PC-3 (cell line): ENCODE results near the gene ALCAM. TPM values are rescaled to one million over a fixed set of nuclear protein-coding genes. Genes with fewer than 3 reads are reported as not detected.

Experiments used
- ATAC-seq: fragments of 200-7000 bp; cut with Tn5 transposase; 2 replicates; pipeline ENCODE4 v1.9.1; 2020; ENCODE audit warnings: mild to moderate bottlenecking, moderate library complexity
- BruUV-seq: library from RNA; stranded (reverse); fragments of 400-500 nt; replicated peaks from 2 replicates; lab custom pipeline; 2021; lab: Mats Ljungman, UMichigan
- CTCF ChIA-PET: fragments of 300-600 bp; sonication (Branson Sonifier 250); formaldehyde crosslinking; loops from one replicate; lab custom pipeline; 2022; ENCODE audit warnings: antibody characterized with exemption; lab: Charles Lee
- POLR2A ChIA-PET: fragments of 300-600 bp; sonication (Branson Sonifier 250); formaldehyde crosslinking; loops from one replicate; lab custom pipeline; 2022; ENCODE audit warnings: antibody characterized with exemption; ENCODE audit not compliant: unreplicated experiment; lab: Charles Lee
- DNase-seq: peaks from one replicate; pipeline ENCODE4 v3.0.0-alpha.2; 2015
- H2AFZ ChIP-seq: fragments of 300-600 bp; sonication (generic); 2 replicates; pipeline ENCODE4 v1.6.0; 2016; ENCODE audit warnings: antibody characterized with exemption, low read length
- H3F3A ChIP-seq: fragments of 300-600 bp; sonication (generic); one replicate; pipeline ENCODE4 v1.6.0; 2017; ENCODE audit warnings: antibody characterized with exemption, low read length, control low read depth, mild to moderate bottlenecking; ENCODE audit not compliant: unreplicated experiment
- H3K27ac ChIP-seq: fragments of 300-600 bp; sonication (generic); 2 replicates; pipeline ENCODE4 v1.5.1; 2016; ENCODE audit warnings: mild to moderate bottlenecking, low read length
- H3K27me3 ChIP-seq: fragments of 300-600 bp; sonication (generic); 2 replicates; pipeline ENCODE4 v1.6.1; 2016; ENCODE audit warnings: low read length, mixed read lengths
- H3K36me3 ChIP-seq: fragments of 300-600 bp; sonication (generic); 2 replicates; pipeline ENCODE4 v1.6.1; 2016; ENCODE audit warnings: low read depth, mixed run types, low read length, mixed read lengths
- H3K4me1 ChIP-seq: fragments of 300-600 bp; sonication (generic); 2 replicates; pipeline ENCODE4 v1.5.1; 2016; ENCODE audit warnings: low read length; ENCODE audit not compliant: insufficient read depth
- H3K4me2 ChIP-seq: fragments of 300-600 bp; sonication (generic); 2 replicates; pipeline ENCODE4 v1.6.0; 2016; ENCODE audit warnings: low read length
- H3K4me3 ChIP-seq: fragments of 300-600 bp; sonication (generic); 2 replicates; pipeline ENCODE4 v1.5.1; 2016; ENCODE audit warnings: mild to moderate bottlenecking, low read length, mixed read lengths
- H3K79me2 ChIP-seq: fragments of 300-600 bp; sonication (generic); 2 replicates; pipeline ENCODE4 v1.6.1; 2017; ENCODE audit warnings: low read length, mixed read lengths
- H3K9ac ChIP-seq: fragments of 300-600 bp; sonication (generic); 2 replicates; pipeline ENCODE4 v1.6.0; 2016; ENCODE audit warnings: mild to moderate bottlenecking, low read length
- H3K9me2 ChIP-seq: fragments of 300-600 bp; sonication (generic); replicated peaks from 2 replicates; pipeline ENCODE4 v1.6.1; 2016; ENCODE audit warnings: mixed run types, low read length, mixed read lengths
- H3K9me3 ChIP-seq: fragments of 300-600 bp; sonication (generic); 2 replicates; pipeline ENCODE4 v1.6.1; 2016; ENCODE audit warnings: low read length, mixed read lengths
- H4K20me1 ChIP-seq: fragments of 300-600 bp; sonication (generic); 2 replicates; pipeline ENCODE4 v1.6.1; 2016; ENCODE audit warnings: low read length, mixed read lengths
- CTCF ChIP-seq: fragments of 300-600 bp; sonication (generic); conservative IDR thresholded peaks from 2 replicates; pipeline ENCODE4 v1.5.1; 2017; ENCODE audit warnings: antibody characterized with exemption, low read depth, mild to moderate bottlenecking, low read length
- EZH2 ChIP-seq: fragments of 300-600 bp; sonication (generic); IDR thresholded peaks from one replicate; pipeline ENCODE4 v1.6.1; 2017; ENCODE audit warnings: antibody characterized with exemption, mild to moderate bottlenecking, low read length; ENCODE audit not compliant: unreplicated experiment
- EZH2phosphoT487 ChIP-seq: fragments of 300-600 bp; sonication (generic); IDR thresholded peaks from 2 replicates; pipeline ENCODE4 v1.6.1; 2018; ENCODE audit warnings: mild to moderate bottlenecking, antibody characterized with exemption, low read length, borderline replicate concordance
- intact Hi-C: fragments of 100-400 bp; cut with micrococcal nuclease; formaldehyde crosslinking; loops from 2 replicates; pipeline ENCODE4 v1.9.0; 2023
- total RNA-seq: library from RNA; depleted of rRNA; stranded (reverse); fragments of >200 nt; gene quantifications from 2 replicates; pipeline ENCODE4 v1.2.3, GENCODE V29; 2014

Gene ALCAM
- total RNA-seq, 1 experiment from 2014 or later = 169 TPM

GRCh38 chr3:105466495-105467404 is 100.0 kb downstream of the ALCAM start:
- no peak for DNase-seq
- no peaks in the 10 kb centered on the region for H3K9me3 ChIP-seq
- intact Hi-C loops = no loop called here
- H2AFZ ChIP-seq = no peak overlapping the region
- no peaks in the 10 kb centered on the region for H3K27me3 ChIP-seq
- TF ChIP-seq EZH2 (no peak), EZH2phosphoT487 (no peak), CTCF (no peak)
- no peak overlapping the region for H3K4me3 ChIP-seq
- H3K9ac ChIP-seq = no peak overlapping the region
- H3K9me2 ChIP-seq = no peaks in the 10 kb centered on the region
- no peaks in the 10 kb centered on the region for H3K4me1 ChIP-seq
- BruUV-seq = no TSS peak
- no peak overlapping the region for H3K27ac ChIP-seq
- H3K4me2 ChIP-seq = no peak overlapping the region
- no peaks in the 10 kb centered on the region for H4K20me1 ChIP-seq
- ATAC-seq = no peak
- POLR2A ChIA-PET = interaction anchor here (0.6 kb wide), 1 partner anchor 1009 kb away, joined by 3 read pairs; no protein-coding TSS in a partner anchor
- CTCF ChIA-PET = no interaction called here
- peaks cover 94% of the 10 kb centered on the region for H3K79me2 ChIP-seq
- H3F3A ChIP-seq = no peaks in the 10 kb centered on the region
- H3K36me3 ChIP-seq = no peaks in the 10 kb centered on the region

GRCh38 chr3:105470851-105471250 is 104.1 kb downstream of the ALCAM start:
- H4K20me1 ChIP-seq = no peaks in the 10 kb centered on the region
- no peaks in the 10 kb centered on the region for H3K27me3 ChIP-seq
- ChIA-PET POLR2A (no interaction called here), CTCF (no interaction called here)
- H2AFZ ChIP-seq = no peak overlapping the region
- no peaks in the 10 kb centered on the region for H3K9me3 ChIP-seq
- no peak overlapping the region for H3K4me3 ChIP-seq
- H3K79me2 ChIP-seq = peaks cover 92% of the 10 kb centered on the region
- no peaks in the 10 kb centered on the region for H3K4me1 ChIP-seq
- no peaks in the 10 kb centered on the region for H3F3A ChIP-seq
- BruUV-seq = no TSS peak
- no peaks in the 10 kb centered on the region for H3K9me2 ChIP-seq
- no peak overlapping the region for H3K27ac ChIP-seq
- intact Hi-C loops = no loop called here
- 0 out of 2 replicates have a peak, but pooled peaks cover 3% of the 10 kb centered on the region for H3K36me3 ChIP-seq
- TF ChIP-seq EZH2 = no peak
- TF ChIP-seq EZH2phosphoT487 = no peak
- no peak for TF ChIP-seq CTCF
- DNase-seq (no peak), ATAC-seq (no peak)
- no peak overlapping the region for H3K4me2 ChIP-seq
- H3K9ac ChIP-seq = no peak overlapping the region
